ENCODE results near the gene NHEJ1.
A peak's percentile ranks its signal among the peaks of the same experiment; 100 is the strongest.

Gene NHEJ1

GRCh38 chr2:219199470-219200211 is 39.0 kb upstream of the NHEJ1 start:
- peaks cover 8% of the 10 kb centered on the region for H3K4me1 Mint-ChIP-seq
- H3K9me3 Mint-ChIP-seq: no peaks in the 10 kb centered on the region
- H3K27me3 Mint-ChIP-seq: peaks cover 14% of the 10 kb centered on the region
- peaks cover 3% of the 10 kb centered on the region for H3K36me3 Mint-ChIP-seq (ENCODE audit: insufficient read depth)
- H3K4me3 Mint-ChIP-seq: peak overlapping the region; percentile 72
- DNase-seq (ENCODE audit: low spot score in 2 of 2) (no peak), ATAC-seq (replicated peaks; ENCODE audit: extremely low read depth, poor library complexity, severe bottlenecking) (no peak)
- no peak overlapping the region for H3K27ac Mint-ChIP-seq (ENCODE audit: low read depth)

GRCh38 chr2:219198974-219199373 is 38.4 kb upstream of the NHEJ1 start:
- ATAC-seq (replicated peaks; ENCODE audit: extremely low read depth, poor library complexity, severe bottlenecking): no peak
- Mint-ChIP-seq H3K27me3 (peaks cover 14% of the 10 kb centered on the region), H3K27ac (ENCODE audit: low read depth) (no peak overlapping the region), H3K36me3 (ENCODE audit: insufficient read depth) (peaks cover 3% of the 10 kb centered on the region), H3K4me1 (peaks cover 8% of the 10 kb centered on the region), H3K4me3 (no peak overlapping the region), H3K9me3 (no peaks in the 10 kb centered on the region)
- no peak for DNase-seq (ENCODE audit: low spot score in 2 of 2)

- peaks cover 14% of the 10 kb centered on the region for H3K27me3 Mint-ChIP-seq
- no peak overlapping the region for H3K4me3 Mint-ChIP-seq
- ATAC-seq (replicated peaks; ENCODE audit: extremely low read depth, poor library complexity, severe bottlenecking) (no peak), DNase-seq (ENCODE audit: low spot score in 2 of 2) (no peak)
- peaks cover 3% of the 10 kb centered on the region for H3K36me3 Mint-ChIP-seq (ENCODE audit: insufficient read depth)
- no peak overlapping the region for H3K27ac Mint-ChIP-seq (ENCODE audit: low read depth)
- H3K9me3 Mint-ChIP-seq: no peaks in the 10 kb centered on the region
- peaks cover 8% of the 10 kb centered on the region for H3K4me1 Mint-ChIP-seq
Measured at GRCh38 chr2:219197388-219197787, 36.8 kb upstream of the NHEJ1 start.

GRCh38 chr2:219186754-219187456 is 26.3 kb upstream of the NHEJ1 start:
- Mint-ChIP-seq H3K27ac (ENCODE audit: low read depth) (peak overlapping the region; percentile 63), H3K4me3 (no peak overlapping the region), H3K36me3 (ENCODE audit: insufficient read depth) (peaks cover 18% of the 10 kb centered on the region), H3K4me1 (peaks cover 31% of the 10 kb centered on the region), H3K27me3 (no peaks in the 10 kb centered on the region), H3K9me3 (no peaks in the 10 kb centered on the region)
- no peak for DNase-seq (ENCODE audit: low spot score in 2 of 2)
- no peak for ATAC-seq (replicated peaks; ENCODE audit: extremely low read depth, poor library complexity, severe bottlenecking)

DNA sequence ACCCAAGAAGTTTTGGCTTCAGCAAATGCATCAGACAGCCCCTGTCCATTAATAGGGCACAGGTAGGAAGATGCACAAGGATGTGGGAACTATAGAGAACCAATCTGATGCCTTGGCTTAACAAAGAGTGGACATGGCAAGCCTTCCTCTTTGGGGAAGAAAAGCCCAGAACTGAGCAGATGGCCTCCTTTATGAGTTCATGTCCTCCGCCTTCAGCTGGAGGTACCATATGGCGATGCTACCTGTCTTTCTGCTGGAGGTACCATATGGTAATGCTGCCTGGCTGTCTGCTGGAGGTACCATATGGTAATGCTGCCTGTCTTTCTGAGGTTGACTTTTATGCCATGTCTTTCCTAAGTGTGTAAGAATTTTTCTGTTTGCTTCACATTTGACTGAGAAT is 23.5 kb upstream of the NHEJ1 start:
- no peak for DNase-seq (ENCODE audit: low spot score in 2 of 2)
- Mint-ChIP-seq H3K4me3 (no peak overlapping the region), H3K27ac (ENCODE audit: low read depth) (peak overlapping the region; percentile 72), H3K4me1 (peaks cover 55% of the 10 kb centered on the region), H3K36me3 (ENCODE audit: insufficient read depth) (peaks cover 33% of the 10 kb centered on the region), H3K27me3 (no peaks in the 10 kb centered on the region), H3K9me3 (no peaks in the 10 kb centered on the region)
- ATAC-seq (replicated peaks; ENCODE audit: extremely low read depth, poor library complexity, severe bottlenecking): no peak

DNA sequence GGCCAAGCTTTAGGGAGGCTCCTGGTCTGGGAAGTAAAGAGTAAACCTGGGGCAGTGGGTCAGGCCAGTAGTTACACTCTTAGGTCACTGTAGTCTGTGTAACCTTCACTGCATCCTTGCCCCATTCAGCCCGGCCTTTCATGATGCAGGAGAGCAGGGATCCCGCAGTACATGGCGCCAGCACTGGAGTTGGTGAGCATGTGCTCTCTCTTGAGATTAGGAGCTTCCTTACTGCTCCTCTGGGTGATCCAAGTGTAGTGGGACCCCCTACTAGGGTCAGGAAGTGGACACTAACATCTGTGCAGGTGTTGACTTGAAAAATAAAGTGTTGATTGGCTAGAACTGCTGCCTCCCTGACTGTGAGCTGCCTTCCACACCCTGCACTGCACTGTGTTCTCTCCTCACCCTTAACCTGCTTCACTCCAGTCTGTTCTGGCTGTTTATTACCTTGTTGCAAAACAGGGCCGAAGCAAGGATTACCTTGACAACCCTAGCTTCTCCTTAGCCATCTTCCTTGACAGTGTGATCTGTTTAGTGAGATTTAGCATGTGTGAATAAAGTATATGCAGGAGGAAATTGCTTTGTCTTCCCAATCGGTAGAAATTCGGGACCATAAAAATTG is 22.6 kb upstream of the NHEJ1 start:
- ATAC-seq (replicated peaks; ENCODE audit: extremely low read depth, poor library complexity, severe bottlenecking) (no peak), DNase-seq (ENCODE audit: low spot score in 2 of 2) (no peak)
- Mint-ChIP-seq H3K27me3 (no peaks in the 10 kb centered on the region), H3K36me3 (ENCODE audit: insufficient read depth) (peaks cover 38% of the 10 kb centered on the region), H3K4me1 (peaks cover 56% of the 10 kb centered on the region), H3K9me3 (no peaks in the 10 kb centered on the region), H3K27ac (ENCODE audit: low read depth) (peak overlapping the region; percentile 72), H3K4me3 (no peak overlapping the region)

- no peak overlapping the region for H3K4me3 Mint-ChIP-seq
- H3K4me1 Mint-ChIP-seq: peaks cover 59% of the 10 kb centered on the region
- H3K27me3 Mint-ChIP-seq: no peaks in the 10 kb centered on the region
- H3K9me3 Mint-ChIP-seq: no peaks in the 10 kb centered on the region
- peak overlapping the region; percentile 72 for H3K27ac Mint-ChIP-seq (ENCODE audit: low read depth)
- H3K36me3 Mint-ChIP-seq (ENCODE audit: insufficient read depth): peaks cover 44% of the 10 kb centered on the region
- ATAC-seq (replicated peaks; ENCODE audit: extremely low read depth, poor library complexity, severe bottlenecking) (no peak), DNase-seq (ENCODE audit: low spot score in 2 of 2) (no peak)
Measured at GRCh38 chr2:219182331-219183150, 21.9 kb upstream of the NHEJ1 start.

- Mint-ChIP-seq H3K4me1 (peaks cover 60% of the 10 kb centered on the region), H3K36me3 (ENCODE audit: insufficient read depth) (peaks cover 52% of the 10 kb centered on the region), H3K4me3 (no peak overlapping the region), H3K27ac (ENCODE audit: low read depth) (no peak overlapping the region), H3K9me3 (no peaks in the 10 kb centered on the region), H3K27me3 (no peaks in the 10 kb centered on the region)
- DNase-seq (ENCODE audit: low spot score in 2 of 2): no peak
- no peak for ATAC-seq (replicated peaks; ENCODE audit: extremely low read depth, poor library complexity, severe bottlenecking)
Measured at GRCh38 chr2:219181531-219181930, 20.9 kb upstream of the NHEJ1 start.

DNA sequence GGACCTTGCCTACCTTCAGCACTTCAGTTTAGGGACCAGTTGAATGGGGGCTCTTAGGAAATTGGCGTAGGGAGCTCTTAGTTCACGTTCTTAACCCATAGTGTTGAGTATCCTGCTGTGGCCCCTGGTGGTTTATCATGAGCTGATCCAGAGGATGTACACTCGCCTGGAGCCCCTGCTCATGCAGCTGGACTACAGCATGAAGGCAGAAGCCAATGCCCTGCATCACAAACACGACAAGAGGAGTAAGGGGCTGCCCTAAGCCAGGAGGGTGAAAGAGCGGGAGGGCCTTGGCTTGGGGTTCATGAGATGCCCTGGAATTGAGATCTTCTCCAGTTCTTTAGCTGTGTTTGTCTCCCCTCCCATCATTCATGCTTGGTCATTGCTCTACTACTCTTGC is 20.3 kb upstream of the NHEJ1 start:
- no peaks in the 10 kb centered on the region for H3K9me3 Mint-ChIP-seq
- H3K27ac Mint-ChIP-seq (ENCODE audit: low read depth): no peak overlapping the region
- no peak for DNase-seq (ENCODE audit: low spot score in 2 of 2)
- no peak for ATAC-seq (replicated peaks; ENCODE audit: extremely low read depth, poor library complexity, severe bottlenecking)
- no peaks in the 10 kb centered on the region for H3K27me3 Mint-ChIP-seq
- H3K4me3 Mint-ChIP-seq: no peak overlapping the region
- peaks cover 51% of the 10 kb centered on the region for H3K36me3 Mint-ChIP-seq (ENCODE audit: insufficient read depth)
- H3K4me1 Mint-ChIP-seq: peaks cover 60% of the 10 kb centered on the region

- ATAC-seq (replicated peaks; ENCODE audit: extremely low read depth, poor library complexity, severe bottlenecking): no peak
- Mint-ChIP-seq H3K9me3 (no peaks in the 10 kb centered on the region), H3K36me3 (ENCODE audit: insufficient read depth) (peaks cover 51% of the 10 kb centered on the region), H3K4me3 (peak overlapping the region; percentile 79), H3K27me3 (no peaks in the 10 kb centered on the region), H3K27ac (ENCODE audit: low read depth) (peak overlapping the region; percentile 50), H3K4me1 (peaks cover 62% of the 10 kb centered on the region)
- no peak for DNase-seq (ENCODE audit: low spot score in 2 of 2)
Measured at GRCh38 chr2:219179601-219180465, 19.2 kb upstream of the NHEJ1 start.

GRCh38 chr2:219178377-219179175 is 18.0 kb upstream of the NHEJ1 start:
- Mint-ChIP-seq H3K9me3 (no peaks in the 10 kb centered on the region), H3K36me3 (ENCODE audit: insufficient read depth) (peaks cover 52% of the 10 kb centered on the region), H3K27me3 (no peaks in the 10 kb centered on the region), H3K27ac (ENCODE audit: low read depth) (peak overlapping the region; percentile 99), H3K4me3 (peak overlapping the region; percentile 79), H3K4me1 (peaks cover 64% of the 10 kb centered on the region)
- DNase-seq (ENCODE audit: low spot score in 2 of 2) (peak in 1 of 2 donors; percentile 34), ATAC-seq (replicated peaks; ENCODE audit: extremely low read depth, poor library complexity, severe bottlenecking) (no peak)
